NCI-H82 treated with DMSO at 0.1 percent for 48 hours (cell line): ENCODE data around the gene SLAMF1.
"Not testable (repeated sequence)": the region's sequence is repeated elsewhere in the genome, so short reads cannot be mapped to it uniquely, and the experiment has no call there.

Experiments used
- DNase-seq: peaks from one replicate; lab custom pipeline; 2025; ENCODE audit not compliant: unreplicated experiment; lab: John Stamatoyannopoulos, UW

SLAMF1 gene

DNA sequence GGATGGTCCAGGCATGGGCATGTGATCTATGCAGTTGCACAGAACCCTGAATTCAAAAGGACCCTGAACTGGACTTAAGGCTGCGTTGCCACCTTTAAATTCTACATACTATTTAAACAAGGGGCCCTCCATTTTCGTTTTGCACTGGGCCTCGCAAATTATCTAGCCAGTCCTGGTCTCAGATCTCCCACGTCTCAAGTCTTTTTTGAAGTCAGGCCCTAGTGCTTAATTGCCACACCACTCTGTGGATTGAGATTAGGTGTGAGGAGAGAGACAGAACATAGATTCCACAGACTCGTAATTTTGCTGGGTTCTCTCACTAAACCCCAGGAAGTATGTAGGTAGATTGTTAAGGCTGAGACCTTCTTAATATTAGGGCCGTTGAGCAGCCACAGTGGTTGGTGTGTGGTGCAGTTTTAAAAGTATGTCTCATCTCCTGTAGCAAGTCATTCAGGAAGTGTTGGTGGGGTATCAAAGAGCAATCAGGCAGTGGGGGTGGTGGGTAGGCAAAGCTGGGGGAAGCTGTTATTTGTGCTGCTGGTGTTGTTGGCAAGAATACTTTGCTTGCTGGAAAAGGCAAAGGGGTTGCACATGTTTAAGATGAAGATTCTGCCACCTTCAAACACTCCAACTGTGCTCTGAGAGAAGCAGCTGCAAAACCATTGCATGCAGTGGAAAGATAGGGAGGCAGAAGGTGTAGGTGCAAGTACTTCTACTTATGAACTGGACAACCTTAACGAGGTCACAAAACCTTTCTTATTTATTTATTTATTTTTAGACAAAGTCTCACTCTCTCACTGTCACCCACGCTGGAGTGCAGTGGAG, 78.8 kb downstream of the SLAMF1 start:
- no peak for DNase-seq

DNA sequence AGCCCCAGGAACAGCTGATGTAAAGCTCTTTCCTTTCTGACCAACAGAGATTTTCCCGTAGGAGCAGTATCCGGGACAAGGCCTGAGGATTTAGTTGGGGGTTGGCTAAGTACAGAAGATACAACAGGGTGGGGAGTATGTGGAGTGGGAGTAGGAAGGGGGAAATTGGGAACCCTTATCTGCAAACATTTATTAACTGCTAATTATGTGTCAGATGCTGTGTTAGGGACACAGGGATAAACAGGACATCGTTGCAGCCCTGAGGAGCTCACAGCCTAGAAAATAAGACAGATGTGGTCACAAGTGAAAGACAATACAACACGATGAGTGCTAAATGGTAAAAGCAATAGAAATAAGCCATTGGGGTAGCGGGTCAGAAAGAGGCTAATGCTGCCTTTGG, 79.5 kb downstream of the SLAMF1 start:
- DNase-seq: no peak

DNA sequence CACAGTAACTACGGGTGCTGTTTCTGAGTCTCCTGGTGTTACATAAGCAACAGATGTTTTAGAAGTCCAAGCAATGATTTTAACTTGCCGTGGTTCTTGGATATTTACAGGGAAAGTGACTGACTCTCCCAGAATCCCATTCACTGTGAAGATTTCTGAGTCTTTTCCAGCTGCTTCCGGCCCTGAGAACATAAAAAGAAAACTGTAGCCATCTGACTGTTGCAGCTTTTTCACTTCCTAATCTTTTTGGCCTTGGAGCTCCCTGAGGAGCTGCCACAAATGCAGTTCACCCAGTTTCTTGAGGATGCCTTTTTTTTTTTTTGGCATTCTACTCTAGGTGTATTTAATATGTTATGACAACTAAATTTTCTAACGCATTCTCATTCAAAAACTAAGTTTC, 81.3 kb downstream of the SLAMF1 start:
- DNase-seq: no peak

DNA sequence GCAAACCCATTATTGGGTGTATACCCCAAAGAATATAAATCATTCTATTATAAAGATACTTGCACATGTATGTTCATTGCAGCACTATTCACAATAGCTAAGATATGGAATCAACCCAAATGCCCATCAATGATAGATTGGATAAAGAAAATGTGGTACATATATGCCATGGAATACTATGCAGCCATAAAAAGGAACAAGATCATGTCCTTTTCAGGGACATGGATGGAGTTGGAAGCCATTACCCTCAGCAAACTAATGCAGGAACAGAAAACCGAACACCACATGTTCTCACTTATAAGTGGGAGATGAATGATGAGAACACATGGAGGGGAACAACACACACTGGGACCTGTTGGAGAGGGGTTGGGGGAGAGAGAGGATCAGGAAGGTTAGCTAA, 83.6 kb downstream of the SLAMF1 start:
- not testable (repeated sequence) for DNase-seq

DNA sequence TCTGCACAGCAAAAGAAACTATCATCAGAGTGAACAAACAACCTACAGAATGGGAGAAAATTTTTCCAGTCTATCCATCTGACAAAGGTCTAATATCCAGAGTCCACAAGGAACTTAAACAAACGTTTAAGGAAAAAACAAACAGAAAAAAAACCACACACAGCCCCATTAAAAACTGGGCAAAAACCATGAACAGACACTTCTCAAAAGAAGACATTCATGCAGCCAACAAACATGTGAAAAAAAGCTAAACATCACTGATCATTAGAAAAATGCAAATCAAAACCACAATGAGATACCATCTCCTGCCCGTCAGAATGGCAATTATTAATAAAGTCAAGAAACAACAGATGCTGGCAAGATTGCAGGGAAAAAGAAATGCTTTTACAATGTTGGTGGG, 84.1 kb downstream of the SLAMF1 start:
- not testable (repeated sequence) for DNase-seq

DNA sequence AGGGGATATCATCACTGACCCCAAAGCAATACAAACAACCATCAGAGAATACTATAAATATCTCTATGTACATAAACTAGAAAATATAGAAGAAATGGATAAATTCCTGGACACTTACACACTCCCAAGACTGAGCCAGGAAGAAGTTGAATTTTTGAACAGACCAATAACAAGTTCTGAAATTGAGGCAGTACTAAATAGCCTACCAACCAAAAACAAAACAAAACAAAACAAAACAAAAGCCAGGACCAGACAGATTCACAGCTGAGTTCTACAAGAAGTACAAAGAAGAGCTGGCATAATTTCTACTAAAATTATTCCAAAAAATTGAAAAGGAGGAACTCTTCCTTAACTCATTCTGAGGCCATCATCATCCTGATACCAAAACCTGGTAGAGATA, 86.0 kb downstream of the SLAMF1 start:
- DNase-seq: no peak

DNA sequence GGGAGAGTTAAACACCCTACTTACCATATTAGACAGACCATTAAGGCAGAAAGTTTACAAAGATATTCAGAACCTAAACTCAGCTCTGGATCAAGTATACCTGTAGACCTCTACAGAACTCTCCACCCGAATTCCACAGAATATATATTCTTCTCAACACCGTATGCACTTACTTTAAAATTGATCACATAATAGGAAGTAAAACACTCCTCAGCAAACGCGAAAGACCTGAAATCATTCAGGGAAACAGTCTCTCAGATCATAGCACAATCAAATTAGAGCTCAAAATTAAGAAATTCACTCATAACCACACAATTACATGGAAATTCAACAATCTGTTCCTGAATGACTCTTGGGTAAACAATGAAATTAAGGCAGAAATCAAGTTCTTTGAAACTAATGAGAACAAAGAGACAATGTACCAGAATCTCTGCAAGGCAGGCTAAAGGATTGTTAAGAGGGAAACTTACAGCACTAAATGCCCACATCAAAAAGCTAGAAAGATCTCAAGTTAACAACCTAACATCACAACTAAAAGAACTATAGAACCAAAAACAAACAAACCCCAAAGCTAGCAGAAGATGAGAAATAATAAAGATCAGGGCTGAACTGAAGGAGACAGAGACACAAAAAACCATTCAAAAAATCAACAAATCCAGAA, 86.7 kb downstream of the SLAMF1 start:
- DNase-seq: no peak

DNA sequence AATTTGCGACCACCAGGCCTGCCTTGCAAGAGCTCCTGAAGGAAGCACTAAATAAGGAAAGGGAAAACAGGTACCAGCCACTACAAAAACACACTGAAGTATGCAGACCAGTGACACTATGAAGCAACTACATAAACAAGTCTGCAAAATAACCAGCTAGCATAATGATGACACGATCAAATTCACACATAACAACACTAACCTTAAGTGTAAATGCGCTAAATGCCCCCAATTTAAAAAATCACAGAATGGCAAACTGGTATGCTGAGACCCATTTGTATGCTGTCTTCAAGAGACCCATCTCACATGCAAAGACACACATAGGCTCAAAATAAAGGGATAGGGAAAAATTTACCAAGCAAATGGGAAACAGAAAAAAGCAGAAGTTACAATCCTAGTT, 87.4 kb downstream of the SLAMF1 start:
- not testable (repeated sequence) for DNase-seq

DNA sequence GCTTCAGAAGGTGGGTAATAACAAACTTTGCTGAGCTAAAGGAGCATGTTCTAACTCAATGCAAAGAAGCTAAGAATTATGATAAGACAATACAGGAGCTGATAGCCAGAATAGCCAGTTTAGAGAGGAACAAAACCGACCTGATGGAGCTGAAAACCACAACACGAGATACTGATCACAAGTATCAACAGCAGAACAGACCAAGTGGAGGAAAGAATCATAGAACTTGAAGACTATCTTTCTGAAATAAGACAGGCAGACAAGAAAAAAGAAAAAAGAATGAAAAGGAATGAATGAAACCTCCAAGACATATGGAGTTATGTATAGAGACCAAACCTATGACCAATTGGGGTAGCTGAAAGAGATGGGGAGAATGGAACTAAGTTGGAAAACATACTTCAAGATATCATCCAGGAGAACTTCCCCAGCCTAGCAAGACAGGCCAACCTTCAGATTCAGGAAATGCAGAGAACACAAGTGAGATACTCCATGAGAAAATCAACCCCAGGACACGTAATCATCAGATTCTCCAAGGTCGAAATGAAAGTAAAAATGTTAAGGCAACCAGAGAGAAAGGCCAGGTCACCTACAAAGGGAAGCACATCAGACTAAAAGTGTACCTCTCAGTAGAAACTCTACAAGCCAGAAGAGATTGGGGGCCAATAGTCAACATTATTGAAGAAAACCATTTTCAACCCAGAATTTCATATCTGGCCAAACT, 88.0 kb downstream of the SLAMF1 start:
- no peak for DNase-seq
